ENCODE data around the gene HYAL2. TPM values are rescaled to one million over a fixed set of nuclear protein-coding genes. Genes with fewer than 3 reads are reported as not detected.

The HYAL2 gene
- total and polyA plus RNA-seq, 9 of the 15 experiments (the other 6 are each of a cell fraction or from before 2014, with no cell fraction given), result 0.36 to 22.7 (median 11.4) TPM; not detected in 1

GRCh38 chr3:50340448-50341329 is 18.1 kb upstream of the HYAL2 start, which contains the start of gene RASSF1 (continued):
- TF ChIP-seq ZBTB11 (CRISPR knock-in tag; IDR thresholded peaks at IDR 0.05) (0 out of 6 replicates have a peak, but pooled peaks of 2 of the 3 experiments have one; percentile 43 to 50), USF2 (CRISPR knock-in tag; IDR thresholded peaks at IDR 0.05) (peak; percentile 28; the same call in 1 of the 2 replicates), TGIF2 (CRISPR knock-in tag; IDR thresholded peaks at IDR 0.05) (no peak), MEIS2 (IDR thresholded peaks at IDR 0.05; ENCODE audit: partially characterized antibody) (no peak), E2F5 (CRISPR knock-in tag; IDR thresholded peaks at IDR 0.05) (no peak), HNRNPL (IDR thresholded peaks at IDR 0.05; ENCODE audit: low read depth, low read length) (0 out of 2 replicates have a peak, but pooled peaks have one; percentile 22), HNRNPH1 (optimal IDR thresholded peaks at IDR 0.05; ENCODE audit: low read depth, low read length) (no peak), RBM34 (IDR thresholded peaks at IDR 0.05; ENCODE audit: borderline replicate concordance, insufficient read depth, low read length) (no peak), IFI16 (CRISPR knock-in tag; IDR thresholded peaks at IDR 0.05) (no peak), POLR2A (conservative IDR thresholded peaks at IDR 0.05) (peak; percentile 69), POLR2G (IDR thresholded peaks at IDR 0.05; ENCODE audit: low read depth, low read length) (peak; percentile 88), FIP1L1 (IDR thresholded peaks at IDR 0.05; ENCODE audit: low read depth, low read length, poor library complexity, severe bottlenecking) (no peak), TAF9B (IDR thresholded peaks at IDR 0.05; ENCODE audit: partially characterized antibody) (no peak), ATF1 (CRISPR knock-in tag; IDR thresholded peaks at IDR 0.05) (no peak), ATF1 (tag; IDR thresholded peaks at IDR 0.05) (0 out of 2 replicates have a peak, but pooled peaks have one; percentile 30), SAFB2 (IDR thresholded peaks at IDR 0.05; ENCODE audit: borderline replicate concordance, low read depth, low read length, severe bottlenecking) (no peak), DPF2 (IDR thresholded peaks at IDR 0.05) (no peak), ZNF174 (CRISPR knock-in tag; IDR thresholded peaks at IDR 0.05) (no peak), GABPA (tag; conservative IDR thresholded peaks at IDR 0.05; ENCODE audit: low read depth) (peak; percentile 69), ZNF175 (CRISPR knock-in tag; IDR thresholded peaks at IDR 0.05; ENCODE audit: low read depth) (no peak), KDM5B (IDR thresholded peaks at IDR 0.05; ENCODE audit: insufficient replicate concordance, low read depth, low read length) (peak; percentile 59)
